Measurements from ENCODE around the gene ZSWIM6. TPM values are rescaled to one million over a fixed set of nuclear protein-coding genes. Genes with fewer than 3 reads are reported as not detected.

ZSWIM6 gene
- total RNA-seq, 1 experiment from 2014 or later, result 13.2 TPM

GRCh38 chr5:61464512-61464911 is 132.5 kb downstream of the ZSWIM6 start:
- intact Hi-C loops (cut with micrococcal nuclease; ENCODE audit: unreplicated experiment), result no loop called here
- Mint-ChIP-seq H3K36me3 (ENCODE audit: insufficient read depth, unreplicated experiment) (no peaks in the 10 kb centered on the region), H3K4me3 (ENCODE audit: low read depth, unreplicated experiment) (no peak overlapping the region), H3K27ac (ENCODE audit: unreplicated experiment) (peak overlapping the region; percentile 8), H3K4me1 (ENCODE audit: low read depth, unreplicated experiment) (peaks cover 59% of the 10 kb centered on the region), H3K9me3 (ENCODE audit: low read depth, unreplicated experiment) (no peaks in the 10 kb centered on the region), H3K27me3 (ENCODE audit: unreplicated experiment) (no peaks in the 10 kb centered on the region)
- BruUV-seq (replicated peaks), result no TSS peak
- DNase-seq, result no peak
- no peak for TF ChIP-seq CTCF (IDR thresholded peaks at IDR 0.05; ENCODE audit: unreplicated experiment)
- CTCF ChIA-PET, result no interaction called here

- peak overlapping the region; percentile 8 for H3K27ac Mint-ChIP-seq (ENCODE audit: unreplicated experiment)
- intact Hi-C loops (cut with micrococcal nuclease; ENCODE audit: unreplicated experiment), result no loop called here
- no peak overlapping the region for H3K4me3 Mint-ChIP-seq (ENCODE audit: low read depth, unreplicated experiment)
- no peaks in the 10 kb centered on the region for H3K27me3 Mint-ChIP-seq (ENCODE audit: unreplicated experiment)
- peaks cover 59% of the 10 kb centered on the region for H3K4me1 Mint-ChIP-seq (ENCODE audit: low read depth, unreplicated experiment)
- CTCF ChIA-PET, result interaction anchor here (1.6 kb wide), 1 partner anchor 62 kb away, joined by 6 read pairs; no protein-coding TSS in a partner anchor
- DNase-seq, result no peak
- H3K36me3 Mint-ChIP-seq (ENCODE audit: insufficient read depth, unreplicated experiment), result no peaks in the 10 kb centered on the region
- H3K9me3 Mint-ChIP-seq (ENCODE audit: low read depth, unreplicated experiment), result no peaks in the 10 kb centered on the region
- TF ChIP-seq CTCF (IDR thresholded peaks at IDR 0.05; ENCODE audit: unreplicated experiment), result no peak
- no TSS peak for BruUV-seq (replicated peaks)
Measured at GRCh38 chr5:61465066-61465465, 133.0 kb downstream of the ZSWIM6 start.

- no peak for TF ChIP-seq CTCF (IDR thresholded peaks at IDR 0.05; ENCODE audit: unreplicated experiment)
- Mint-ChIP-seq H3K4me1 (ENCODE audit: low read depth, unreplicated experiment) (peaks cover 59% of the 10 kb centered on the region), H3K4me3 (ENCODE audit: low read depth, unreplicated experiment) (no peak overlapping the region), H3K27me3 (ENCODE audit: unreplicated experiment) (no peaks in the 10 kb centered on the region), H3K27ac (ENCODE audit: unreplicated experiment) (no peak overlapping the region), H3K36me3 (ENCODE audit: insufficient read depth, unreplicated experiment) (no peaks in the 10 kb centered on the region), H3K9me3 (ENCODE audit: low read depth, unreplicated experiment) (no peaks in the 10 kb centered on the region)
- CTCF ChIA-PET, result interaction anchor here (1.6 kb wide), 1 partner anchor 61 kb away, joined by 6 read pairs; no protein-coding TSS in a partner anchor
- BruUV-seq (replicated peaks), result no TSS peak
- DNase-seq, result no peak
- intact Hi-C loops (cut with micrococcal nuclease; ENCODE audit: unreplicated experiment), result no loop called here
Measured at GRCh38 chr5:61465496-61465895, 133.4 kb downstream of the ZSWIM6 start.

GRCh38 chr5:61466017-61466416 is 134.0 kb downstream of the ZSWIM6 start:
- H3K9me3 Mint-ChIP-seq (ENCODE audit: low read depth, unreplicated experiment), result no peaks in the 10 kb centered on the region

More at GRCh38 chr5:61466017-61466416, 134.0 kb downstream of the ZSWIM6 start:
- no peak for TF ChIP-seq CTCF (IDR thresholded peaks at IDR 0.05; ENCODE audit: unreplicated experiment)
- CTCF ChIA-PET, result interaction anchor here (1.6 kb wide), 1 partner anchor 61 kb away, joined by 6 read pairs; no protein-coding TSS in a partner anchor
- no peak for DNase-seq
- Mint-ChIP-seq H3K27me3 (ENCODE audit: unreplicated experiment) (no peaks in the 10 kb centered on the region), H3K4me1 (ENCODE audit: low read depth, unreplicated experiment) (peaks cover 58% of the 10 kb centered on the region), H3K27ac (ENCODE audit: unreplicated experiment) (peak overlapping the region; percentile 42), H3K4me3 (ENCODE audit: low read depth, unreplicated experiment) (no peak overlapping the region), H3K36me3 (ENCODE audit: insufficient read depth, unreplicated experiment) (no peaks in the 10 kb centered on the region)
- intact Hi-C loops (cut with micrococcal nuclease; ENCODE audit: unreplicated experiment), result no loop called here
- no TSS peak for BruUV-seq (replicated peaks)
